Bronchial epithelial cell (primary cell): ENCODE data around the gene ADGRF3. TPM values are rescaled to one million over a fixed set of nuclear protein-coding genes. Genes with fewer than 3 reads are reported as not detected.
"Not testable (repeated sequence)": the region's sequence is repeated elsewhere in the genome, so short reads cannot be mapped to it uniquely, and the experiment has no call there.

ENCODE experiments used
- DNase-seq: peaks from one replicate; pipeline ENCODE4 v3.0.0-alpha.2; 2010; ENCODE audit warnings: low read depth
- FAIRE-seq: peaks from 2 replicates; lab custom pipeline; 2011; peaks lifted over from hg19 to GRCh38; lab: Jason Lieb, UNC
- H3K27me3 ChIP-seq: 2 replicates; pipeline ENCODE4 v1.5.1; 2011; ENCODE audit warnings: low read length; ENCODE audit not compliant: control insufficient read depth, insufficient read depth
- H3K36me3 ChIP-seq: 2 replicates; pipeline ENCODE4 v1.5.1; 2011; ENCODE audit warnings: low read length; ENCODE audit not compliant: control insufficient read depth, insufficient read depth
- H3K4me3 ChIP-seq: 2 replicates; pipeline ENCODE4 v1.5.1; 2011; ENCODE audit warnings: mild to moderate bottlenecking, low read depth, low read length, control low read depth
- total RNA-seq: library from RNA; depleted of rRNA; stranded (reverse); fragments of >200 nt; gene quantifications from 2 replicates; pipeline ENCODE4 v1.2.1, GENCODE V29; 2014
- TF ChIP-seq, protein P1 (sequence below): IDR thresholded peaks from 2 replicates; pipeline ENCODE4 v1.5.1; 2011; ENCODE audit warnings: mild to moderate bottlenecking, moderate library complexity, low read length, control low read depth, inconsistent platforms; ENCODE audit not compliant: insufficient read depth, severe bottlenecking

The ADGRF3 gene
- total RNA-seq, 1 donor from 2014 or later = not detected

DNA sequence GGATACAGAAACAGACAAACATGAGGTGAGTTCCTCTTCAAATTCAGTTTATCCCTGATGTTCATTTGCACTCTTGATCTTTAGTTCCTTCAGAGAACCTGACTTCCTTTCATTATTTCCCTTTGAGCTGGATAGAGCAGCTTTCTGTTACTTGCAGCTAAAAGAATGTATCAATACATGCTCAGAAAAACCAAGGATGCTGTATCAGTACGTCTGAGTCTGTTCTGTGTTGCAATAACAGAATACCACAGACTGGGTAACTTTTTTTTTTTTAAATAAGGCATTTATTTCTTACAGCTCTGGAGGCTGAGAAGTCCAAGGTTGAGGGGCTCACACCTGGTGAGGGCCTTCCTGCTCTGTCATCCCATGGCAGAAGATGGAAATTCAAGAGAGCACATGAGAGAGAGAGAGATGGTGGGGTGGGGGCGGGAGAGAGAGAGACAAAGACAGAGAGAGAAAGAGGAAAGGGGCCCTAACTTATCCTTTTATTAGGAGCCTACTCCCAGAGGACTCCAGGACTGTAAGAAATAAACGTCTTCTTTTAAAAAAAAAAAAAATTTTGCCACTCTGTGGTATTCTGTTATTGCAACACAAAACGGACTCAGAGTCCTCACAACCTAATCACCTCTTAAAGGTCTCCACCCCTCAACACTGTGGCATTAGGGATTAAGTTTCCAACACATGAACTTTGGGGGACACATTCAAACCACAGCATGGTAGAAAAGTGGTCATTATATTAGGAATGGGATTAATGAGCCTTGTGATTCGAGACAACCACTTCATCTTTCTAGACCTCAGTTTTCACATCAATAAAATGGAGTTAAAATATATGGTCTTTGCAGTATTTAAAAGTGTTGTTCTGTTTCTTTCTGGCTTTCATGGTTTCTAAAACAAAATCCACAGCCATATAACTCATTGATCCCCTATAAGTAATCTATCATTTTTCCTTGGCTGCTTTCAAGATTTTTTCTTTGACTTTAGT is 19.0 kb downstream of the ADGRF3 start:
- Histone ChIP-seq H3K36me3 (no peaks in the 10 kb centered on the region), H3K27me3 (no peaks in the 10 kb centered on the region), H3K4me3 (no peak overlapping the region)
- DNase-seq (no peak), FAIRE-seq (no peak)
- TF ChIP-seq, protein P1, sequence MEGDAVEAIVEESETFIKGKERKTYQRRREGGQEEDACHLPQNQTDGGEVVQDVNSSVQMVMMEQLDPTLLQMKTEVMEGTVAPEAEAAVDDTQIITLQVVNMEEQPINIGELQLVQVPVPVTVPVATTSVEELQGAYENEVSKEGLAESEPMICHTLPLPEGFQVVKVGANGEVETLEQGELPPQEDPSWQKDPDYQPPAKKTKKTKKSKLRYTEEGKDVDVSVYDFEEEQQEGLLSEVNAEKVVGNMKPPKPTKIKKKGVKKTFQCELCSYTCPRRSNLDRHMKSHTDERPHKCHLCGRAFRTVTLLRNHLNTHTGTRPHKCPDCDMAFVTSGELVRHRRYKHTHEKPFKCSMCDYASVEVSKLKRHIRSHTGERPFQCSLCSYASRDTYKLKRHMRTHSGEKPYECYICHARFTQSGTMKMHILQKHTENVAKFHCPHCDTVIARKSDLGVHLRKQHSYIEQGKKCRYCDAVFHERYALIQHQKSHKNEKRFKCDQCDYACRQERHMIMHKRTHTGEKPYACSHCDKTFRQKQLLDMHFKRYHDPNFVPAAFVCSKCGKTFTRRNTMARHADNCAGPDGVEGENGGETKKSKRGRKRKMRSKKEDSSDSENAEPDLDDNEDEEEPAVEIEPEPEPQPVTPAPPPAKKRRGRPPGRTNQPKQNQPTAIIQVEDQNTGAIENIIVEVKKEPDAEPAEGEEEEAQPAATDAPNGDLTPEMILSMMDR = no peak

DNA sequence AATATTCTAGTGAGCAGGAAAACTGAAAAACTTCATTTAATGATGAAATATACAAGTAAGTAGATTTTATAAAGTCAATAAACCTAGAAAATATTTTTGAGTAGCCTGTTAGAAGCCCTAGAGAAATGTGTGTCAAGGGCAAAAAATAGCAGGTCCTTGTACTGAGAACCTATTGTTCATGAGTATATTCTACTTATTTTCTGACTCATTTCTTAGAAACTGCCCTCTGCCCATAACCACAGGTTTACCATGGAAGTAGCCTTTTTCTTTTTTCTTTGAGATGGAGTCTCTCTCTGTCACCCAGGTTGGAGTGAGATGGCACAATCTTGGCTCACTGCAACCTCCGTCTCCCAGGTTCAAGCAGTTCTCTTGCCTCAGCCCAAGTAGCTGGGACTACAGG is 20.1 kb downstream of the ADGRF3 start:
- no peaks in the 10 kb centered on the region for H3K36me3 ChIP-seq
- TF ChIP-seq, protein P1 = no peak
- no peaks in the 10 kb centered on the region for H3K27me3 ChIP-seq
- FAIRE-seq = no peak
- H3K4me3 ChIP-seq = no peak overlapping the region
- DNase-seq = no peak

DNA sequence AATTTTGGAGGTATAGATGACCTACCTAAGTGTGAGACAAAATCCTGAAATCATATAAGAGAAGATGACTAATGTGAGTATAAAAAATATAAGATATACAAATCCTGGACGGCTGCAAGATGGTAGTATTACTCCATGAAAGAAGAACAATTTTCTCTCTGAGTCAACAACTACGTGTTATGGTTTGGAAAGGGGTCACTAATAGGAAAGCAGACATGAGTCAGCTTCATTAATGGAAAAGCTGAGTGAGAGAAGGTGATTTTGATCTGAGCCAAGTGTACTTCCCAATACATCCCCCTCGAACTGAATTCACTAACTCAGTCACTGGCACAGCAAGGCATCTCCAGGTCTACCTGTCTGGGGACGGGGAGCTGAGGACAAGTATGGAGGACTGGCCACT is 20.7 kb downstream of the ADGRF3 start:
- DNase-seq = peak; percentile 63
- no peak overlapping the region for H3K4me3 ChIP-seq
- H3K36me3 ChIP-seq = no peaks in the 10 kb centered on the region
- H3K27me3 ChIP-seq = no peaks in the 10 kb centered on the region
- TF ChIP-seq, protein P1 = no peak
- FAIRE-seq = no peak

DNA sequence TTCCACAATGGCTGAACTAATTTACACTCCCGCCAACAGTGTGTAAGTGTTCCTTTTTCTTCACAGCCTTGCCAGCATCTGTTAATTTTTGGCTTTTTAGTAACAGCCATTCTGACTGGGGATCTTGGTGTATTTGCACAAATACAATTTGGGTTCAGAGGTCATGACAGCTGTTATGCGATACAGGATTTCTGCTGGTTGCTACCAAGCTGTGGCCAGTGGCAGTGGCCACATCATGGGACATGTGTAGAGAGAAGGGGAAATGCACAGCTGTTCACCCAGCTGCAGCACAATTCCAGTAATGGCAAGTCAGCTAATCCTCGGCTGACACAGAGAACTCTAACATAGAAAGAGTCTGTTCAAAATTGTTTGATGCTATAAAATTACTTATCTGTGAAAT is 21.7 kb downstream of the ADGRF3 start:
- DNase-seq (no peak), FAIRE-seq (no peak)
- Histone ChIP-seq H3K4me3 (no peak overlapping the region), H3K36me3 (no peaks in the 10 kb centered on the region), H3K27me3 (no peaks in the 10 kb centered on the region)
- TF ChIP-seq, protein P1 = no peak

DNA sequence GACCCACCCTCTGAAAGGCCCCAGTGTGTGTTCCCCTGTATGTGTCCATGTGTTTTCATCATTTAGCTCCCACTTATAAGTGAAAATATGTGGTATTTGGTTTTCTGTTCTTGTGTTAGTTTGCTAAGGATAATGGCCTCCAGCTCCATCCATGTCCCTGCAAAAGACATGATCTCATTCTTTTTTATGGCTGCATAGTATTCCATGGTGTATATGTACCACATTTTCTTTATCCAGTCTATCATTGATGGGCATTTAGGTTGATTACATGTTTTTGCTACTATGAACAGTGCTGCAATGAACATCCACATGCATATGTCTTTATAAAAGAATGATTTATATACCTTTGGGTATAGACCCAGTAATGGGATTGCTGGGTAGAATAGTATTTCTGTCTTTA is 22.1 kb downstream of the ADGRF3 start:
- H3K4me3 ChIP-seq, DNase-seq, H3K27me3 ChIP-seq, FAIRE-seq, H3K36me3 ChIP-seq: not testable (repeated sequence)

DNA sequence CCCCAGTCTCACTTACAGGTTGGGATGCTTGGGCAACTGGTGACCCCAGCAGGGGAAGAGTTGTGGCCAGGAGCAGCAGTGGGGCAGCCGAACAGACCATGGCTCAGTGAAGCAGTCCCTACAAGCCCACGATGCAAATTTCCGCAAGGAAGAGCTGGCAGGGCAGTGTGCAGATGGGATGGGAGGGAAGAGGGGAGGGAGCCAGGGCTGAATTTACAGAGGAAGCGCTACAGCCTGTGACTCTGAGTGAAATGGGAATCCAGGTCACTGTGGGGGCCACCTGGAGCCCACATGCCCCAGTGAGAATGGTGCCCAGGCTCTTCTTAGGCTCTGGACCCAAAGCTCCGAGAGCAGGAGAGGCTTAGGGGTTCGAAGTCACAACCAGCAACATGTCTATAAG is 27.6 kb downstream of the ADGRF3 start:
- FAIRE-seq = no peak
- DNase-seq = no peak
- TF ChIP-seq, protein P1 = no peak
- Histone ChIP-seq H3K27me3 (no peaks in the 10 kb centered on the region), H3K36me3 (no peaks in the 10 kb centered on the region), H3K4me3 (no peak overlapping the region)
